GM20000 (cell line): ENCODE results near the gene MYO1H.

ENCODE experiments used
- DNase-seq: peaks from one replicate; pipeline ENCODE4 v3.0.0; 2012; ENCODE audit warnings: low spot score
- TF ChIP-seq, protein P1 (sequence below): IDR thresholded peaks from 2 replicates; pipeline ENCODE4 v1.5.1; 2012; ENCODE audit warnings: mild to moderate bottlenecking, control low read depth; ENCODE audit errors: extremely low read depth, missing control alignments

Gene MYO1H

DNA sequence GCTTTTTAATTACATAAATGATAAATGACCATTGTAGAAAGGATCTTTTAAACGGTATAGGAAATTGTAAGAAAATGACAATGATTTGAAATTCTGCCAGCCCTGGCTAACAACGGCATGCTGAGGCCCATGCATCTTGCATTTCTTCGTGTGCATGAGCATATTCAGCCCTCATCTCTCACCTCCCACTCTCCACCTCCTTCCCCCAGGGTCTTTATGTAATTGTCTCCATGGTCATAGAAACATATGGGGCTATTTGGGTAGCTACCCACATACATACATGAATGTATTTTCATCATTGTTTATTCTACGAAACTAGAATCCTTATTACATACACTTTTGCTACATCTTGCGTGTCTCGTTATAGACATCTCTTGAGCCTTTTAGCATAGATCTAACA lies 4.5 kb downstream of the MYO1H start:
- TF ChIP-seq, protein P1, sequence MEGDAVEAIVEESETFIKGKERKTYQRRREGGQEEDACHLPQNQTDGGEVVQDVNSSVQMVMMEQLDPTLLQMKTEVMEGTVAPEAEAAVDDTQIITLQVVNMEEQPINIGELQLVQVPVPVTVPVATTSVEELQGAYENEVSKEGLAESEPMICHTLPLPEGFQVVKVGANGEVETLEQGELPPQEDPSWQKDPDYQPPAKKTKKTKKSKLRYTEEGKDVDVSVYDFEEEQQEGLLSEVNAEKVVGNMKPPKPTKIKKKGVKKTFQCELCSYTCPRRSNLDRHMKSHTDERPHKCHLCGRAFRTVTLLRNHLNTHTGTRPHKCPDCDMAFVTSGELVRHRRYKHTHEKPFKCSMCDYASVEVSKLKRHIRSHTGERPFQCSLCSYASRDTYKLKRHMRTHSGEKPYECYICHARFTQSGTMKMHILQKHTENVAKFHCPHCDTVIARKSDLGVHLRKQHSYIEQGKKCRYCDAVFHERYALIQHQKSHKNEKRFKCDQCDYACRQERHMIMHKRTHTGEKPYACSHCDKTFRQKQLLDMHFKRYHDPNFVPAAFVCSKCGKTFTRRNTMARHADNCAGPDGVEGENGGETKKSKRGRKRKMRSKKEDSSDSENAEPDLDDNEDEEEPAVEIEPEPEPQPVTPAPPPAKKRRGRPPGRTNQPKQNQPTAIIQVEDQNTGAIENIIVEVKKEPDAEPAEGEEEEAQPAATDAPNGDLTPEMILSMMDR, result no peak
- no peak for DNase-seq

DNA sequence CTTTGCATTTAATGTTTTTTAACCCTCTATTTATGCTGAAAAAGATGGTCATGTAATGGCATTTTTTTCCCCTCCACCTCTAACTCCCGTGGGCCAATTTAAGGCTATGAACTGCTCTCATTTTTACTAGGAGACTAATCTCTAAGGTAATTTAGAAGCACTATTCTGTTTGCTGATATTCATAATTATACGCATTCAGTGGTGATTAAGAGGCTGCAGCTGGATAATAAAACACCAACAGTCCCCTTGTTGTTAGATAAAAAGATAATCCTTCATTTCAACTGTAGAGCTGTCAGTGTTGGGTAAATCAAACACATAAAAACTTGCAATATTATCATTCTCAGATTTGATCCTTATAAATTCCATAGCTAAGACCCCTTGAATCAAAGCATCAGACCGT lies 8.9 kb downstream of the MYO1H start:
- no peak for DNase-seq
- TF ChIP-seq, protein P1, result no peak

DNA sequence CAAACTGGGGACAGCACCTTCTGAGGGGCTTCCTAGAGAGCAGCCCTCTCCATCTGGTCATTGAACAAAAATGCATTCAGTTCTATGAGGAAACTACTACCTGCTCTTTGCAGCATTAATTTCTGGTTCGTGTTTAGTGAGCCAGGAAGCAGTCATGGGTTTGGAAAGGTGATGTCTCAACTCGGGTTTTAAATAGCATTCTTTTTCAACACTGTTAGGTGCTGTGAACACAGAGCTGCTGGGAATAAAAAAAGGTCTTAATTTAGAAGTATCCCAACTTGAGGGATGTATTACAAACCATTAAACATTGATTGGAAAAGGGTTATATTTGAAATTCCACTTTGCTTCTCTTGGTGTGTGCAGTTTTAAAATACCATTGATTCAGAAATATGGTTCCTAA lies 9.3 kb downstream of the MYO1H start:
- TF ChIP-seq, protein P1, result no peak
- no peak for DNase-seq

DNA sequence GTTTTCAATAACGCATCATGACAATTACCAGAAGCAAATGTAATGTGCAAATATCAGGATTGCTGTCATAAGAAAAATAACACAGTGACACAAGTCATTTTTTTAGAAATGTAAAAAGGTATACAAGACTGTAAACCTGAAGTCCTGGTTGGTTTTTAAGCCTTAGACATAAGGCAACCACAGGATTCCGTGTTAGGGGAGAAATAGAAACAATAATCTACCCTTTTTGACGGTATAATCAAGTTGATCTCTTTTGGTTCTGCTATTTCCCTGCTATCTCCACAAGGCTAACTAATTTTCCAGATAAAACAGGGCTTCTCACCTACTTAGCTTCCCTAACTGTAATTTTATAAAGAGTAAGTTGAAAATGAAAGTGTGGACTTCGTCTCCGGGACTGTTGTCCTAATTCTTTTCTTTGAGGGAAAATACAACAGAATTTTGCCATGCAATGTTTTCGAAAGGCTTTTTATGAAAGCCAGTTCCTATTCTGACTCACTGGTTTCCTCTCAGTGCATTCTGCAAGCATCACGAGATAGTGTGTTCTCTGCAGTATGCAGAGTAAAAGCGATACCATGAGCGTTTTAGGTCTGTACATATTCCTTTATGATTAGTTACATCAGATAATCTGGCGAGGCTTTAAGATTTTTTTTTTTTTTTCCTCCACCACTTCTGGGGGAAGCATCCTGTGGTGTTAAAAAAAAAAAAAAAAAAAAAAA lies 10.6 kb downstream of the MYO1H start:
- TF ChIP-seq, protein P1, result no peak
- peak; percentile 38 for DNase-seq

DNA sequence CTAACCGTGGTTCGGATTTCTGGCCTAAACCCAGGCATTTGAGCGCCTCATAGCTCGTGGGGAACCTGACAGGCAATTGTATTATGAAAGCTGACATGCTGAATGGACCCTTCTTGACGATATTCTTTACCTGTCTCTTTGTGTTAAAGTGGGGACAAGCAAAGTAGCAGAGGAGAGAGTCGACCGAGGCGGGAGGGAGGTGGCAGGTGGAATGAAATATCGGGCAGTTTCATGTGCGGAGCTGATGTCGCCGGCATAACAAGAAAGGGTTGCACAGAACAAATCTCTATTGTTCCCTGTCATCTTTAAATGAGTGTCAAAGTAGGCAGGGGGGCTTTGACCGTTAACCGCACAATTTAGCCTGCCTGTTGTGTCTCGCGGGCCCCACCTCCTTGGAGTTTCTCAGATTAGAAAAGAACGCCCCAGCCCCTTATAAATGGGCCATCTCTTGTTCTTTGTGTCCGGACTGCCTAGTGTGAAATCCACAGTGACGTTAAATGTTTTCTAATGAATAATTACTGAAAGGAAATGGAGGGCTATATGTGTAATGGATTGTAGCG lies 11.5 kb downstream of the MYO1H start:
- no peak for DNase-seq
- TF ChIP-seq, protein P1, result no peak

DNA sequence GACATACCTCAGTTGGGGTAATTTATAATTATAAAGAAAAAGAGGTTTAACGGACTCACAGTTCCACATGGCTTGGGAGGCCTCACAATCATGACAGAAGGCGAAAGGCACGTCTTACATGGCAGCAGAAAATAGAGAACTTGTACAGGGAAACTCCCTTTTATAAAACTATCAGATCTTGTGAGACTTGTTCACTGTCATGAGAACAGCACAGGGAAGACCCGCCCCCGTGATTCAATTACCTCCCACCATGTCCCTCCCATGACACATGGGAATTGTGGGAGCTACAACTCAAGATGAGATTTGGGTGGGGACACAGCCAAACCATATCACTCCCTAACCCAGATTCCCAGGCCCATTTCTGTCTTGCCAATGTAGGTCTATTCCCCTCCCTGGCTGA lies 22.1 kb downstream of the MYO1H start:
- TF ChIP-seq, protein P1, result no peak
- no peak for DNase-seq

DNA sequence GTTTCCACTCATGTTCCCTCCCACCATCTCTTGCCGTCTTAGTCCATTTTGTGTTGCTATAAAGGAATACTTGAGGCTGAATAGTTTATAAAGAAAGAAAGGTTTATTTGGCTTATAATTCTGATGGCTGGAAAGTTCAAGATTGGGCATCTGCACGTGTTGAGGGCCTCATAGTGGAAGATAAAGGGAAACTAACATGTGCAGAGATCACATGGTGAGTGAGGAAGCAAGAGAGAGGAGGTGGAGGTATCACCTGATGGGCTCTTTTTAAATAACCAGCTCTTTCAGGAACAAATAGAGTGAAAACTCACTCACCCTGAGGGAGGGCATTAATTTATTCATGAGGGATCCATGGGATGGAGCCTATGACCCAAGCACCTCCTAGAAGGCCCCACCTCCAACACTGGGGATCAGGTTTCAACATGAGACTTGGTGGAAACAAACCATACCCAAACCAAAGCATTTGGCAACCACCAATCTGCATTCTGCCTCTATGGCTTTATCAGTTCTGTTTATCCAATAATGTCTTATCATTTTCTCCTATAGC lies 29.5 kb downstream of the MYO1H start:
- no peak for DNase-seq
- TF ChIP-seq, protein P1, result no peak
